H1 (cell line): ENCODE data around the gene HS6ST2. TPM values are rescaled to one million over a fixed set of nuclear protein-coding genes. Genes with fewer than 3 reads are reported as not detected.

Experiments used
- BACH1 ChIP-seq: IDR thresholded peaks from 2 replicates; pipeline ENCODE4 v1.6.1; 2012; ENCODE audit warnings: low read length, improper control_type of control experiment
- CHD1 ChIP-seq: IDR thresholded peaks from 2 replicates; pipeline ENCODE4 v1.6.1; 2012; ENCODE audit warnings: low read depth, low read length, improper control_type of control experiment
- CHD2 ChIP-seq: IDR thresholded peaks from 2 replicates; pipeline ENCODE4 v1.6.1; 2012; ENCODE audit warnings: low read length, improper control_type of control experiment
- GABPA ChIP-seq: IDR thresholded peaks from 2 replicates; pipeline ENCODE4 v1.6.1; 2011; ENCODE audit warnings: mild to moderate bottlenecking, low read length, moderate library complexity, borderline replicate concordance; ENCODE audit not compliant: insufficient read depth
- HDAC2 ChIP-seq, 2 experiments: fragments of 300-600 bp in 1 of 2; sonication (generic) in 1 of 2; IDR thresholded peaks; 2 replicates each; pipeline ENCODE4 v1.6.1; 2011 to 2012; ENCODE audit warnings: low read depth in 2 of 2, low read length in 2 of 2, mild to moderate bottlenecking in 2 of 2, moderate library complexity in 2 of 2, borderline replicate concordance in 1 of 2, inconsistent platforms in 1 of 2
- SIRT6 ChIP-seq: IDR thresholded peaks from one replicate; pipeline ENCODE4 v1.7.1; 2012; ENCODE audit warnings: low read length, inconsistent platforms
- SUZ12 ChIP-seq: fragments of 200-600 bp; sonication (generic); IDR thresholded peaks from 2 replicates; pipeline ENCODE4 v1.6.1; 2012; ENCODE audit warnings: mild to moderate bottlenecking, inconsistent platforms, low read length, moderate library complexity, mixed read lengths
- TBP ChIP-seq: IDR thresholded peaks from 2 replicates; pipeline ENCODE4 v1.6.1; 2011; ENCODE audit warnings: low read depth, low read length, improper control_type of control experiment
- polyA plus RNA-seq, 7 experiments: library from polyadenylated mRNA; depleted of rRNA in 3 of 7; stranded (reverse) in 5 of 7; unstranded in 2 of 7; fragments of >200 nt in 5 of 7; fragments of 200-250 nt in 2 of 7; gene quantifications; 1 replicate in 5 of 7; 2 replicates in 1 of 7; 4 replicates in 1 of 7; pipeline versions ENCODE4 v1.2.1 to v1.2.3, GENCODE V29; 2011 to 2013; ENCODE audit warnings: missing spikeins in 2 of 7, mixed read lengths in 2 of 7
- total RNA-seq: library from RNA; stranded (reverse); fragmentation: NEBNext Ultra II Directional; extraction: Animal tissue kit (Norgen Biotek cat#: 25700); gene quantifications from 2 replicates; pipeline ENCODE4 v1.2.1, GENCODE V29; 2021
- TF ChIP-seq, protein P1 (sequence below): fragments of 300-600 bp; sonication (generic); IDR thresholded peaks from 2 replicates; pipeline ENCODE4 v1.7.1; 2012; ENCODE audit warnings: low read length, moderate library complexity, mild to moderate bottlenecking, inconsistent platforms; ENCODE audit not compliant: insufficient replicate concordance

HS6ST2 gene
- total and polyA plus RNA-seq, 2 of the 8 experiments (the other 6 are each of a cell fraction or from before 2014, with no cell fraction given) = 3.9 TPM

DNA sequence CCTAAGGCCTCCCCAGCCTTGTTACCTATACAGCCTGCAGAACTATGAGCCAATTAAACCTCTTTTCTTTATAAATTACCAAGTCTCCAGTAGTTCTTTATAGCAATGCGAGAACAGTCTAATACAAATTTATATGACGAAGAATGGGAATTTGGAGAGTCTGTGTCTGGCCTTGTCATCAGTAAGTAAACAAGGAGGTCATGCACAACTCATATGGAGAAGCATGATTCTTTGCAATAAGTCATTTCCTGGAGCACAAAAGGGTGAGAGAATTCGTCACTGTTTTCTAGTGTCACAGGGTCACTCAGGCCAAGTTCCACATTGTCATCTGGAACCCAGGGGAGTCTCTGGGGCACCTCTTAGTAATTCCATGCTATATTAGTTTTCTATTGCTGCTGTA lies 49.0 kb upstream of the HS6ST2 start (continued):
- TF ChIP-seq, protein P1, sequence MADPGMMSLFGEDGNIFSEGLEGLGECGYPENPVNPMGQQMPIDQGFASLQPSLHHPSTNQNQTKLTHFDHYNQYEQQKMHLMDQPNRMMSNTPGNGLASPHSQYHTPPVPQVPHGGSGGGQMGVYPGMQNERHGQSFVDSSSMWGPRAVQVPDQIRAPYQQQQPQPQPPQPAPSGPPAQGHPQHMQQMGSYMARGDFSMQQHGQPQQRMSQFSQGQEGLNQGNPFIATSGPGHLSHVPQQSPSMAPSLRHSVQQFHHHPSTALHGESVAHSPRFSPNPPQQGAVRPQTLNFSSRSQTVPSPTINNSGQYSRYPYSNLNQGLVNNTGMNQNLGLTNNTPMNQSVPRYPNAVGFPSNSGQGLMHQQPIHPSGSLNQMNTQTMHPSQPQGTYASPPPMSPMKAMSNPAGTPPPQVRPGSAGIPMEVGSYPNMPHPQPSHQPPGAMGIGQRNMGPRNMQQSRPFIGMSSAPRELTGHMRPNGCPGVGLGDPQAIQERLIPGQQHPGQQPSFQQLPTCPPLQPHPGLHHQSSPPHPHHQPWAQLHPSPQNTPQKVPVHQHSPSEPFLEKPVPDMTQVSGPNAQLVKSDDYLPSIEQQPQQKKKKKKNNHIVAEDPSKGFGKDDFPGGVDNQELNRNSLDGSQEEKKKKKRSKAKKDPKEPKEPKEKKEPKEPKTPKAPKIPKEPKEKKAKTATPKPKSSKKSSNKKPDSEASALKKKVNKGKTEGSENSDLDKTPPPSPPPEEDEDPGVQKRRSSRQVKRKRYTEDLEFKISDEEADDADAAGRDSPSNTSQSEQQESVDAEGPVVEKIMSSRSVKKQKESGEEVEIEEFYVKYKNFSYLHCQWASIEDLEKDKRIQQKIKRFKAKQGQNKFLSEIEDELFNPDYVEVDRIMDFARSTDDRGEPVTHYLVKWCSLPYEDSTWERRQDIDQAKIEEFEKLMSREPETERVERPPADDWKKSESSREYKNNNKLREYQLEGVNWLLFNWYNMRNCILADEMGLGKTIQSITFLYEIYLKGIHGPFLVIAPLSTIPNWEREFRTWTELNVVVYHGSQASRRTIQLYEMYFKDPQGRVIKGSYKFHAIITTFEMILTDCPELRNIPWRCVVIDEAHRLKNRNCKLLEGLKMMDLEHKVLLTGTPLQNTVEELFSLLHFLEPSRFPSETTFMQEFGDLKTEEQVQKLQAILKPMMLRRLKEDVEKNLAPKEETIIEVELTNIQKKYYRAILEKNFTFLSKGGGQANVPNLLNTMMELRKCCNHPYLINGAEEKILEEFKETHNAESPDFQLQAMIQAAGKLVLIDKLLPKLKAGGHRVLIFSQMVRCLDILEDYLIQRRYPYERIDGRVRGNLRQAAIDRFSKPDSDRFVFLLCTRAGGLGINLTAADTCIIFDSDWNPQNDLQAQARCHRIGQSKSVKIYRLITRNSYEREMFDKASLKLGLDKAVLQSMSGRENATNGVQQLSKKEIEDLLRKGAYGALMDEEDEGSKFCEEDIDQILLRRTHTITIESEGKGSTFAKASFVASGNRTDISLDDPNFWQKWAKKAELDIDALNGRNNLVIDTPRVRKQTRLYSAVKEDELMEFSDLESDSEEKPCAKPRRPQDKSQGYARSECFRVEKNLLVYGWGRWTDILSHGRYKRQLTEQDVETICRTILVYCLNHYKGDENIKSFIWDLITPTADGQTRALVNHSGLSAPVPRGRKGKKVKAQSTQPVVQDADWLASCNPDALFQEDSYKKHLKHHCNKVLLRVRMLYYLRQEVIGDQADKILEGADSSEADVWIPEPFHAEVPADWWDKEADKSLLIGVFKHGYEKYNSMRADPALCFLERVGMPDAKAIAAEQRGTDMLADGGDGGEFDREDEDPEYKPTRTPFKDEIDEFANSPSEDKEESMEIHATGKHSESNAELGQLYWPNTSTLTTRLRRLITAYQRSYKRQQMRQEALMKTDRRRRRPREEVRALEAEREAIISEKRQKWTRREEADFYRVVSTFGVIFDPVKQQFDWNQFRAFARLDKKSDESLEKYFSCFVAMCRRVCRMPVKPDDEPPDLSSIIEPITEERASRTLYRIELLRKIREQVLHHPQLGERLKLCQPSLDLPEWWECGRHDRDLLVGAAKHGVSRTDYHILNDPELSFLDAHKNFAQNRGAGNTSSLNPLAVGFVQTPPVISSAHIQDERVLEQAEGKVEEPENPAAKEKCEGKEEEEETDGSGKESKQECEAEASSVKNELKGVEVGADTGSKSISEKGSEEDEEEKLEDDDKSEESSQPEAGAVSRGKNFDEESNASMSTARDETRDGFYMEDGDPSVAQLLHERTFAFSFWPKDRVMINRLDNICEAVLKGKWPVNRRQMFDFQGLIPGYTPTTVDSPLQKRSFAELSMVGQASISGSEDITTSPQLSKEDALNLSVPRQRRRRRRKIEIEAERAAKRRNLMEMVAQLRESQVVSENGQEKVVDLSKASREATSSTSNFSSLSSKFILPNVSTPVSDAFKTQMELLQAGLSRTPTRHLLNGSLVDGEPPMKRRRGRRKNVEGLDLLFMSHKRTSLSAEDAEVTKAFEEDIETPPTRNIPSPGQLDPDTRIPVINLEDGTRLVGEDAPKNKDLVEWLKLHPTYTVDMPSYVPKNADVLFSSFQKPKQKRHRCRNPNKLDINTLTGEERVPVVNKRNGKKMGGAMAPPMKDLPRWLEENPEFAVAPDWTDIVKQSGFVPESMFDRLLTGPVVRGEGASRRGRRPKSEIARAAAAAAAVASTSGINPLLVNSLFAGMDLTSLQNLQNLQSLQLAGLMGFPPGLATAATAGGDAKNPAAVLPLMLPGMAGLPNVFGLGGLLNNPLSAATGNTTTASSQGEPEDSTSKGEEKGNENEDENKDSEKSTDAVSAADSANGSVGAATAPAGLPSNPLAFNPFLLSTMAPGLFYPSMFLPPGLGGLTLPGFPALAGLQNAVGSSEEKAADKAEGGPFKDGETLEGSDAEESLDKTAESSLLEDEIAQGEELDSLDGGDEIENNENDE = no peak
- TF ChIP-seq SUZ12 (no peak), TBP (no peak), CHD2 (no peak), GABPA (no peak), SIRT6 (no peak), HDAC2 (IDR thresholded peaks at IDR 0.05; ENCODE audit: borderline replicate concordance in 1 of 2, low read depth in 2 of 2, low read length in 2 of 2) (no peak), CHD1 (no peak), BACH1 (no peak)
- TF ChIP-seq, all 59 proteins: peak for 0
